Spinal cord (tissue), 10 donors: ENCODE results near the gene SIGLEC5. TPM values are rescaled to one million over a fixed set of nuclear protein-coding genes. Genes with fewer than 3 reads are reported as not detected.

Experiments
- DNase-seq, 6 donors: peaks; one replicate each; pipeline versions ENCODE4 v3.0.0 to v3.0.0-alpha.2; 2013 to 2015; ENCODE audit warnings: low spot score in 6 of 6, low read depth in 4 of 6
- H3K27ac ChIP-seq: one replicate; pipeline ENCODE4 v1.5.1; 2013; ENCODE audit warnings: low read depth, low read length, control low read depth
- H3K27me3 ChIP-seq: one replicate; pipeline ENCODE4 v1.6.1; 2013; ENCODE audit warnings: low read length; ENCODE audit not compliant: control insufficient read depth, insufficient read depth
- H3K36me3 ChIP-seq: one replicate; pipeline ENCODE4 v1.6.1; 2013; ENCODE audit warnings: low read length; ENCODE audit not compliant: control insufficient read depth, insufficient read depth
- H3K4me1 ChIP-seq: one replicate; pipeline ENCODE4 v1.6.1; 2013; ENCODE audit warnings: low read length; ENCODE audit not compliant: control insufficient read depth, insufficient read depth
- H3K4me3 ChIP-seq: one replicate; pipeline ENCODE4 v1.5.1; 2013; ENCODE audit warnings: low read depth, low read length, control low read depth
- H3K9me3 ChIP-seq: one replicate; pipeline ENCODE4 v1.6.1; 2013; ENCODE audit warnings: low read length; ENCODE audit not compliant: control insufficient read depth, insufficient read depth
- WGBS: methylation state at CpG from one replicate; pipeline ENCODE4 v1.1.5; 2013; ENCODE audit warnings: missing lambda C conversion rate; ENCODE audit not compliant: insufficient coverage; 5-methylcytosine and 5-hydroxymethylcytosine counted together
- polyA plus RNA-seq, 2 donors: library from polyadenylated mRNA; unstranded; fragments of 120-200 nt; gene quantifications; one replicate each; pipeline ENCODE4 v1.2.1, GENCODE V29; 2013; ENCODE audit not compliant: insufficient read length in 2 of 2
- total RNA-seq, 2 donors: library from RNA; depleted of rRNA in 1 of 2; stranded (reverse); fragments of 120-200 nt in 1 of 2; fragments of >200 nt in 1 of 2; gene quantifications; one replicate each; pipeline versions ENCODE4 v1.2.3 to v1.2.4, GENCODE V29; 2013 to 2014
- donor health status: healthy.

The SIGLEC5 gene
- total and polyA plus RNA-seq, 4 donors, result 0.22 to 1.6 (median 0.44) TPM; not detected in 1

DNA sequence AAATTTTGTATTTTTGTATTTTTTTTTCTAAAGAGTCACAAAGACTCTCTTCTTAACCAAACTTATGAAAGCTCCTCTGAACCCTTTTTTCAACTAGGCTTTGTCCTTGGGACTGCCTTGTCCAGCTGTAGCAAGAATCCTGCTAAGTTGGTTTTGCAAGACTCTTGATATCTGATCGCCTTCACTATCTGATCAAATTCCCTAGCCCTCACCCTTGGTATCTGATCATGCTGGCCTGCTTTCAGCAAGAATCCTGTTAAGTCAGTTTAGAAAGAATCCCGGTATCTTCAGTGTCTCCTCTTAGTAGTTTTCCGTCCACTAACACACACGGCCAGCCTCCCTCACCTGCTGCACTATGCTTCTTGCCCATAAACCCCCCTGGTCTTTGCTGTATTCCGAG lies 1.9 kb upstream of the SIGLEC5 start:
- no peak for DNase-seq
- Histone ChIP-seq H3K4me3 (no peak overlapping the region), H3K36me3 (no peaks in the 10 kb centered on the region), H3K27ac (no peak overlapping the region), H3K9me3 (no peaks in the 10 kb centered on the region), H3K27me3 (peaks cover 4% of the 10 kb centered on the region), H3K4me1 (peaks cover 3% of the 10 kb centered on the region)
- 100% methylated on average over 2 of the region's 5 CpGs for WGBS

DNA sequence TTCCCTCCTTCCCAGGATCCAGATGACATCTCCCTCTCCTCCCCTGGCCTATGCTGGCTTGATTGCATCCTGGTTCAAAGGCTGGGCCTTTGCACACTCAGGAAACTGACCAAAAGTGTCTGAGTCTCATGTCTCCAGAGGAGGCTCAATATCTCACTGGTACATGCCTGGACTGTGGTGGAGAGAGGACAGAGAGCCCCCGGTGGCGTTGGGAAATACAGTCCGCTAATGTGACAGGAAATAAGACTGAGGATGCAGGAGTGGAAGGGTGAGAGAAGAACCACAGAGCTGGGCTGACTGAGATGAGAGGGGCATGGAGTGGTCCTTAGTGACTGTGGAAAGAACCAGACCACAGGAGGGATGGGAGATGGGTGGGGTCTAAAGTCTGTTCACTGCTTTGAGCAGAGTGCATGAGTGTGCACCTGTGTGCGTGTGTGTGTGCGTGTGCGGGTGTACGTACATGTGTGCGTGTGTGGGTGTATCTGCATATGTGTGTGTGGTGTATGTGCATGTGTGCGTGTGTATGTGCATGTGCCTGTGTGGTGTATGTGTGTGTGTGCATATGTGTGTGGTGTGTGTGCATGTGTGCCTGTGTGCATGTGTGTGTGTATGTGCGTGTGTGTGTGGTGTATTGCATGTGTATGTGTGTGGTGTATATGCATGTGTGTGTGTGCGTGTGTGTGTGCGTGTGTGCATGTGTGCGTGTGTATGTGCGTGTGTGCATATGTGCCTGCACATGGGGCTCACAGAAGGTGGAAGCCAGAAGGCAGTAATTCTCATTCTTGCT lies 1.9 kb downstream of the SIGLEC5 start:
- WGBS, result 88% methylated on average over 12 of the region's 14 CpGs
- Histone ChIP-seq H3K4me1 (peaks cover 3% of the 10 kb centered on the region), H3K4me3 (no peak overlapping the region), H3K27me3 (peaks cover 6% of the 10 kb centered on the region), H3K9me3 (no peaks in the 10 kb centered on the region), H3K27ac (no peak overlapping the region), H3K36me3 (no peaks in the 10 kb centered on the region)
- no peak for DNase-seq

DNA sequence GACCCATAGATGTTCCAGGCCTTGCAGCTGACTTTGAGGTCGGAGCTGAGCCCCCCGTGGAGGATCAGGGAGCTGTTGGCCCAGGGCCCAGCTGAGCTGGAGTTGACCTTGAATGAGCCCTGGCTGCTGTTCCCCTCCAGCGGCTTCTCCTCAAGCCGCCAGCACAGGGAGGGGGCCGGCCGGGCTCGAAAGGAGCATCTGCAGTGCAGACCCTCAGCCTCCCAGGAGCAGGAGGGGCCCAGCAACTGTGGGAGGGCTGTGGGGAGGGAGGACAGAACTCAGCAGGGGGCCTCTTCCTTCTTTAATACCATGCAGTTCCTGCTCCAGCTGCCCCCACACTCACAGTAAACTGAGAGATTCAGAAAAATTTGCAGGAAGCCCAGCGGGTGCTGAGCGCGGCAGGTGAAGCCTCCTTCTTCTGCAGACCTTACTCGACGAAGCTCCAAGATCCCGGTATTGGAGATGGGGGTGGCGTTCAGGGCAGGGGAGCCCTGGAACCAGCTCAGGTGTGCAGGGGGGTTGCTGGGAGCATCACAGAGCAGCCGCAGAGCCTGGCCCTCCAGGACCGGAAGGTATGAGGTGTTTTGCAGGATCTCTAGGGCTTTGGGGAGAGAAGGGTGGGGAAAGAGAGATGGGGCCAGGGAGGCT lies 2.6 kb downstream of the SIGLEC5 start:
- 44% methylated on average over 11 of the region's 16 CpGs for WGBS
- Histone ChIP-seq H3K9me3 (no peaks in the 10 kb centered on the region), H3K27me3 (peaks cover 6% of the 10 kb centered on the region), H3K4me1 (peaks cover 3% of the 10 kb centered on the region), H3K36me3 (no peaks in the 10 kb centered on the region), H3K4me3 (no peak overlapping the region), H3K27ac (no peak overlapping the region)
- DNase-seq, result no peak

DNA sequence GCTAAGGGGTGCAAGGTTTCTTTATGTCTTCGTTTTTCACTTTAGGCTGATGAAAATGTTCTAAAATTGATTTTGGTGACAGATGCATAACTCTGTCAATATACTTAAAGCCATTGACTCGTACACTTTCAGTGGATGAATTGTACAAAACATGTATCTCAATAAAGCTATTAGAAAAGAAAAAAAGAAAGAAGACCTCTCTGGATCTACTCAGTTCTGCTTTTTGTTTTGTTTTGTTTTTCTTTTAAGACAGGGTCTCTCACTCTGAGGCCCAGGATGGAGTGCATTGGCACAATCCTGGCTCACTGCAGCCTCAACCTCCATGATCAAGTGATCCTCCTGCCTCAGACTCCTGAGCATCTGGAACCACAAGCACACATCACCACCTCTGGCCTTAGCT lies 3.5 kb downstream of the SIGLEC5 start:
- no peaks in the 10 kb centered on the region for H3K9me3 ChIP-seq
- DNase-seq, result no peak
- H3K27ac ChIP-seq, result no peak overlapping the region
- no peak overlapping the region for H3K4me3 ChIP-seq
- H3K36me3 ChIP-seq, result no peaks in the 10 kb centered on the region
- no CpG with 5 or more reads among the region's 2 CpGs for WGBS
- H3K27me3 ChIP-seq, result peaks cover 6% of the 10 kb centered on the region
- H3K4me1 ChIP-seq, result peaks cover 3% of the 10 kb centered on the region

DNA sequence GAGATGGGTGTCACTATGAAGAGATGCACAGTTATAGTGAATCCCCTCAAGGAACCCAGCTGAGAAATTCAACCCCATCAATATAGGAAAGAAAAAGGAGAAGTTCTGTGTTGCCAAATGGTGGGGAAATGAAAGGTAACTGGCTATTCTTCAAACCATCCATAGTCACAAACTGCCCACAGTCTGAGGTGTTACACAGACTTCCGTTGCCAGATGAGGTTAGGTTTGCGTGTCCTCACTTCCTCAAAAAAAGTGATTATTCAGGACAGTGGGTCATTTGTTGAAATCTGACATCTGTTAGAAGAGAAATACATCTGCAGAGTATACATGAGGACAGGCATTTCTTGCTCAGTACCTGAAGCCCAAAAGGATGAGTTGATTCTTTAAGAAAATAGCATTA lies 9.0 kb downstream of the SIGLEC5 start:
- H3K36me3 ChIP-seq, result no peaks in the 10 kb centered on the region
- H3K9me3 ChIP-seq, result no peaks in the 10 kb centered on the region
- DNase-seq, result no peak
- no peaks in the 10 kb centered on the region for H3K27me3 ChIP-seq
- WGBS, result no CpG with 5 or more reads among the region's 2 CpGs
- H3K27ac ChIP-seq, result no peak overlapping the region
- H3K4me3 ChIP-seq, result no peak overlapping the region
- H3K4me1 ChIP-seq, result no peaks in the 10 kb centered on the region

DNA sequence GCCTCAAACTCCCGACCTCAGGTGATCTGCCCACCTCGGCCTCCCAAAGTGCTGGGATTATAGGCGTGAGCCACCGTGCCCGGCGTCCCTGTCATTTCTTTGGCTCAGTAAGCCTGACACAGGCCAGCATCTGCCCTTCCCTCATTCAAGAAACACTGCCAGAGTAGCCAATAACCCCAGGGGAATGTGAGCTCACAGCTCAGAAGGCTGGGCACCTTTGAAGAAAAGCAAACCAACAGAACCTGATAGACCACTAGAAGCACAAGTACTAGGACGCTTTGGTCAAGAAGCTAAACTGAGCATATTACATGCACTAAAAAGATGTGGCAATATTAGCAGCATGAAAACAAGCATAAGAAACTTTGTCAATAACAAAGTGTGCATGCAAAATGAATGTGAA lies 14.2 kb downstream of the SIGLEC5 start:
- 76% methylated on average over 6 of the region's 7 CpGs for WGBS
- no peaks in the 10 kb centered on the region for H3K4me1 ChIP-seq
- H3K27ac ChIP-seq, result no peak overlapping the region
- no peaks in the 10 kb centered on the region for H3K36me3 ChIP-seq
- no peak overlapping the region for H3K4me3 ChIP-seq
- no peaks in the 10 kb centered on the region for H3K9me3 ChIP-seq
- H3K27me3 ChIP-seq, result peaks cover 2% of the 10 kb centered on the region
- DNase-seq, result no peak

DNA sequence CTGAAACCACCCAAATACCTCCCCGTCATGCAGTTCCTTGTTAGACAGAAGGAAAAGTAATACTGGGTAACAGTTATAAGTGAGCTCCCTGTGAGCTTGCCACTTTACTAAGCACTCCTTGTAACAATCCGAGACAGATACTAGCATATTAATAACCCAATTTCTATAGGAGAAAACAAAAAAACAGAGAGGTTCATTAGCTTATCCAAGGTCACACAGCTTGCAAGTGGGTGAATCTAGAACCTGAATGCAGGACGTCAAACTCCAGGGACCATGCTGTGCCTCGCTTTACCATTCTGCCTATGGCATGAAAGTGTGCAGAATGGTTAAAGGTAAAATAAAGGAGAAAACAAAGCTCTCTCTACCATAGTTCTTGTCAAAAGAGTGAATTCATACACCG lies 15.4 kb downstream of the SIGLEC5 start:
- Histone ChIP-seq H3K27ac (no peak overlapping the region), H3K27me3 (peaks cover 2% of the 10 kb centered on the region), H3K9me3 (no peaks in the 10 kb centered on the region), H3K4me3 (no peak overlapping the region), H3K36me3 (no peaks in the 10 kb centered on the region), H3K4me1 (no peaks in the 10 kb centered on the region)
- DNase-seq, result no peak
- no CpG with 5 or more reads among the region's 5 CpGs for WGBS

DNA sequence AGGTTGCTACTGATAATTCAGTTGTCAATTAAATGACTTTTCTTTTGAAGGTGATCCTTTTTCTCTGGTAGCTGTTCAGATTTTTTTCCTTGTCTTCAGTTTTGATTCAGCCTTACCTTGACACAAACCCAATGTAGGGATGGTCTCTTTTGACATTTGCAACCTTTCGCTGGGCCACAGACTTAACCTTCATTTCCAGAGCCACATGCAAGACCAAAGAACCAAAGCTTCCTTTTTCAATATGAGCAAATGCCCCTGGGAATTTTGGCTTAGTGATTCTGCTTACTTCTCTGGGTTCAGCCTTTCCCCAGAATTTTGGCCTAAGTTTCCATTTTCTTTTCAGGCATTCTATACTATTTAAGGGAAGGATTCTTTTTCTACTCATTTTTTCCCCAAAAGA lies 19.6 kb downstream of the SIGLEC5 start:
- H3K27ac ChIP-seq, result no peak overlapping the region
- no peak for DNase-seq
- no peak overlapping the region for H3K4me3 ChIP-seq
- WGBS, result 50% methylated on average over 1 of the region's 1 CpG
- no peaks in the 10 kb centered on the region for H3K9me3 ChIP-seq
- peaks cover 2% of the 10 kb centered on the region for H3K27me3 ChIP-seq
- no peaks in the 10 kb centered on the region for H3K4me1 ChIP-seq
- H3K36me3 ChIP-seq, result no peaks in the 10 kb centered on the region

DNA sequence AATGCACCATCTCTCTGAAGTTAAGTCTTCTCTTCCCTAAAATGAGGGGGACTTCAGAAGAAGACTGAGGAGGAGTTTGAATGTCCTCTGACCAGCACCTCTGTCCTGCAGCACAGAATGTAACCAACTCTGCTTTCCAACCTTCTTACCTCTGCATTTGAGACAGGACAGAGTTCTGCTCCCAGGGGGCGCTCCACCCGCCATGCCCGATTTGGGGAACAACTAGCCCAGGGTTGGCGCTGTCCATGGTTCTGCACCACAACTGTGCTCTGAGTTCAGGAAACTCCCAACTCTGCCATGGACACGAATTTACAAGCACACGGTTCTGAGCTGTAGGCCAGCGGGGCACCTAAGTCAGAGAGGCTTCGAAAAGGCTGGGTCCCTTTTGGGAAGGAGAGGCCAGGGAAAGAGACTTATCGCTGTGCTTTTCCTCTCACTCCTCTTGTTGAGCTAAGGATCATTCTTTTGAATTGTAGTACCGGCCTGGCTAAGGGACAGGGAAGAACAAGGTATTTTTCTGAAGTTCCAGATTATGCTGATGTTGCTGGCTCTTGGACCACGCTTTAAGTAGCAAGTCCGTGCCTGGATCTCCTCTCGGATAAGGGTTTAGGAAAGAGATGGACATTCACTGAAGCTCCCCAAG lies 22.2 kb downstream of the SIGLEC5 start:
- Histone ChIP-seq H3K27me3 (peaks cover 2% of the 10 kb centered on the region), H3K36me3 (peaks cover 2% of the 10 kb centered on the region), H3K27ac (no peak overlapping the region), H3K4me1 (no peaks in the 10 kb centered on the region), H3K4me3 (no peak overlapping the region), H3K9me3 (no peaks in the 10 kb centered on the region)
- DNase-seq, result peak in 4 of 6 donors; percentile 8 to 52 (median 18)
- 25% methylated on average over 11 of the region's 13 CpGs for WGBS
